ENCODE results near the gene GFRAL. TPM values are rescaled to one million over a fixed set of nuclear protein-coding genes. Genes with fewer than 3 reads are reported as not detected.

Gene GFRAL
- polyA plus RNA-seq, 3 donors: not detected

DNA sequence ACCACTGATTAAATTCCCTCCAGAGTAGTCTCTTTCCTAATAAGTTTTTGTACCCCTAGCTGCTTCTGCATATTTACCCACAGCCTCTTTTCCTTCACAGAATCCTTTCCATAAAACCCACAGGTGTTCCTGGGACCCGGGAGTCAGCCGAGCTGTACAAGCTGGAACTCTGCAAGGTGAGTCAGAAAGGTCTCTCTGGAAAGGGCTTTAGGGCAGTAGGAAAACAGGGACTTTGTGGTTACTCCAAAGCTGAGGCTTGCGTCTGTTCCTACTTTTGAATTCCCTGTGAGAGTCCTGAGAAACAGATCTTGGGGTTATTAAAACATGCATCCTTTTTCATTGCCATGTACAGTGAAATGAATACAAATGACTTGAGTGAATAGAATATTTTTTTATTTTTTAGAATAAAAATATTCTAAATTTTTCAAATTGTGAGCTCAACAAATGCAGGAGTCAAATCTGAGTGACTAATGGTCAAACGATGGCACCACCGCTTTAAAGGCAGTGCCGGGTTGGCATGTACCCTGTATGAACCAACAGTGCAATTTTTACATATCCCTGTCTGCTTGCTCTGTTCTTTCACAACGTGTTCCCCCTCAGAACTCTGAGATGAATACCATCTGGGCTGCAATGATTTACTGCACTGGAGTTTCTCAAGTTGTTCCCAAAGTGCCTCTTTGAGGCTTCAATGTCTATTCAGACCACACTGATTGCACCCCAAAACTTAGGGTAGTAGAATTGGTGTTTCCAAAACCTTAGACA is 78.4 kb downstream of the GFRAL start:
- WGBS, 3 donors: 51 to 61% (median 61%) methylated on average over 7 of the region's 7 CpGs
- no peak overlapping the region for H3K27ac ChIP-seq (ENCODE audit: low read depth, low read length)

DNA sequence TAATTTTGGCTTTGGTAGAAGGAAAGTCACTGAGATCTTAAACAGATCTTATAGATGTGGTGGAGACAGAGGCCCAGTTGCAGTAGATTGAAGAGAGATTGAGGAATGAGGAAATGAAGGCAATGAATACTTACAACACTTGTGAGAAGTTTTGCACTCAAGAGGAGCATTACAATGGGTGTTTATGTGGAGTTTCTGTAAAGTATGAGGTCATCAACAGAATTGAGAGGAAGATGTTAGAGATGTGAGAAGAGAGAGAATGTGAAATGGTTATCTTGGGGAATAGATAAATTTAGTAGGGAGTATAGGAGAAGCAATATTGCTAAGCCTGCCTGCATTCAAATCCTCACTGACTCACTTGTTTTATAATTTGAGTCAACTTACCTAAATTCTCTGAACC is 83.4 kb downstream of the GFRAL start:
- H3K27ac ChIP-seq (ENCODE audit: low read depth, low read length): no peak overlapping the region

DNA sequence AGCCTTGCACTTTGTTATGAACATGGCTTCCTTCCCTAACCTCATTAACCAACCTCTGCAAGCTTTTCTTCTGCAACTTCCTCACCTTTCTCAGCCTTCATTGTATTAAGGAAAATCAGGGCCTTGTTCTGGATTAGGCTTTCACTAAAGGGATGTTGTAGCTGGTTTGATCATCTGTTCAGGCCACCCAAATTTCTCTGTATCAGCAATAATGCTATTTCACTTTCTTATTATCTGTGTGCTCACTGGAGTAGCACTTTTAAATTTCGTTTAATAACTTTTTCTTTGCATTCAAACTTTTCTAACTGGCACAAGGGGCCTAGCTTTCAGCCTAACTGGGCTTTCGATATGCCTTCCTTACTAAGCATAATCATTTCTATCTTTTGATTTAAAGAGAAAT is 96.7 kb downstream of the GFRAL start:
- WGBS, 3 donors: 48 to 68% (median 65%) methylated on average over 2 of the region's 2 CpGs
- no peak overlapping the region for H3K27ac ChIP-seq (ENCODE audit: low read depth, low read length)

DNA sequence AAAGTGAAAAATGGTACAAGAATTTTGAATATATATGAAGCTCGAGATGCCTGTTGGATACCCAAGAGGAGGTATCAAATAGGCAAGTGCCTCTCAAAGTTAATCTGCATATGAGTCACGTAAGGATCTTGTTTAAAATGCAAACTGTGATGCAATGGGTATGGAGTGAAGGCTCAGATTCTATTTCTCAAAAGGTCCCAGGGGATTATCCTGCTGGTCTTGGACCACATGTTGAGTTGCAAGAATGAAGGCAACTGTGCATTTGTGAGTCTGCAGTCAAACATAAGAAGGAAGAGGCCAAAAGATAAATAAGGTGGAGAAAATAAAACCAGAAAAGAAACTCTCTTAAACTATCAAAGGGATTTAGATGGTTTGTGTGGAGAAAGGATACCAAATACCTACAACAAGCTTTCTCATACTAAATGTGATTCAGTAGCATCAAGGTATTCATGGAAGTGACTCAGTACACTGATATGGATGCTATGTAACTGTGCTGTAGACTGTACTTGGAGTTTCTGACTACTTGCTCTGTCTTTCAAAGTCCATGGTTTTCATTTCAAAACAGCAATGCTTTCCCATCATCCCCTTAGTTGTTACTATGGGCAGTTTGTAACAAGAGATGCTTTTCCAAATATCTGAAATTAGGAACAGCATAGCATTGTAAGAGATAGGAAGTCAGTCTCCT is 106.3 kb downstream of the GFRAL start:
- WGBS, 3 donors: 44 to 58% (median 54%) methylated on average over 2 of the region's 2 CpGs

DNA sequence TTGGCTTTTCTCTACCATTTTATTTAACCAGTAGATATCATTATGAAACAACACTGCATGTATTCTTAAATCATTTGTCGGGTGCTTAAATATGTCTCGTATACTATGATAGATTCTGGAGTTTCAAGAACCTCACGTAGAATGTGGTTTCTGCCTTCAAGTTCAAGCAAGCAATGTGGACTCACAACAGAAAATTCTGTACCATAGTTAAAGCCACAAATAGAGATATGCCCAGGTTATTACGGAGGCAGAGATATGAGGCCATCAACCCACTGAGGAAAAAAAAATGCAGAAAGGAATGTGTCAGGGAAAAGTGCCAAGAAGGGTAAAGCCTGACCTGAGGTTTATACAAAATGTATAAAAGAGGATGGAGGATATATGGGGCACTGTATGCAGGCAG is 109.9 kb downstream of the GFRAL start:
- H3K27ac ChIP-seq (ENCODE audit: low read depth, low read length): no peak overlapping the region
- 77 to 83% (median 81%) methylated on average over 4 of the region's 4 CpGs for WGBS, 3 donors

More for the DNA sequence above, 106.3 kb downstream of the GFRAL start:
- no peak overlapping the region for H3K27ac ChIP-seq (ENCODE audit: low read depth, low read length)

DNA sequence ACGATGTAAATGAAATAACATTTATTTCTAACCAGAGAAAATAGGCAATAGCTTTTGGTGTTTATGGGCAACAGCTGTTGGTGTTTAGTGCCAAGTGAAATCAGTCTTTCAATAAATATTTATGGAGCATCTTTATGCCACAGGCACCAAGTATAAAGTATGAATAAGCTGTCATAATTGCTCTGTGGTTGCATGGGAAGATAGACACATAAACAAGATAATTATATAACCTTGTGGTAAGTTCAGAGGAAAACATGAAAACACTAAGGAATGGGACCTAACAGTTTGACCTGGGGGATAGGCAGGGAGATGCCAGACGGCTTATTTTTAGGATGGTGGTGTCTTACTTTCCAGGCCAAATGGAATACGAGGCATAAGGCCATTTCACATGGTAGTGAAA is 110.9 kb downstream of the GFRAL start:
- no peak overlapping the region for H3K27ac ChIP-seq (ENCODE audit: low read depth, low read length)
- 79 to 86% (median 80%) methylated on average over 3 of the region's 3 CpGs for WGBS, 3 donors

DNA sequence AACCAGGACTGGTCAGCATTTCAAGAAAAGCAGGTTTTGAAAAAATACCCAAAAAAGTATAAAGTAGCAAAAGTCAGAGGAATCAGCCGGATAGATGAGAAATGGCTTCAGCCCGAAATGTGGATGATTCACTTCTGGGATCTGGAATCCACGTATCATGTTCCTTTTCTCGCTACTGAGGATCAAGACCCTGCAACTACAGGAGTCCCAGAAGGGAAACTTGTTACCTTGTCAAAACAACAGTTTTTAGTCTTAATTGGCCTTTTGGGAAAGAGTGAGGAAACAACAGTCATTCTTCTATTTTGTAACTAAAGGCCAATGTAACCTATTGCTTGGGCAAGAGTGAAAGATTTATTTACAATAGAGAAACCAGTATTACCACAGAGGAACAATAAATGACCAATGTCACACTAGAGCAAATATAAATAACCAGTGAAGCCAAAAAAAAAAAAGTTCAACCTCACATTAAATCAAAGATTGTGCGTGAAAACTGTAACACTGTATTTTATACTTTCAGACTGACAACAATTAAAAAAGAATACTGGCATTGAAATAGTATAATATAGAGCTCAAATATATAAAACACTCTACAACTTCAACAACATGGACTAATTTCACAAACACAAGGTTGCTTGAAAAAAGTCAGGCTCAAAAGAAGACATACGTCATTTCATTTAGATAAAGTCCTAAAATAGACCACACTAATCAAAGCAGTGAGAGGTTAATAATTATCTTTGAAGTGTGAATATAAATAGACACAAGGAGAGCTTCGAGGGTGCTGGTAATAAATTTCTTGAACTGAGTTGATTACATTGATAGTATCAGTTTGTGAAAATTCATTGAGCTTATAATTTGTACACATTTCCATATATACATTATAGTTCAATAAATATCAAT is 116.2 kb downstream of the GFRAL start:
- H3K27ac ChIP-seq (ENCODE audit: low read depth, low read length): no peak overlapping the region
- WGBS, 3 donors: 58 to 66% (median 60%) methylated on average over 7 of the region's 7 CpGs

DNA sequence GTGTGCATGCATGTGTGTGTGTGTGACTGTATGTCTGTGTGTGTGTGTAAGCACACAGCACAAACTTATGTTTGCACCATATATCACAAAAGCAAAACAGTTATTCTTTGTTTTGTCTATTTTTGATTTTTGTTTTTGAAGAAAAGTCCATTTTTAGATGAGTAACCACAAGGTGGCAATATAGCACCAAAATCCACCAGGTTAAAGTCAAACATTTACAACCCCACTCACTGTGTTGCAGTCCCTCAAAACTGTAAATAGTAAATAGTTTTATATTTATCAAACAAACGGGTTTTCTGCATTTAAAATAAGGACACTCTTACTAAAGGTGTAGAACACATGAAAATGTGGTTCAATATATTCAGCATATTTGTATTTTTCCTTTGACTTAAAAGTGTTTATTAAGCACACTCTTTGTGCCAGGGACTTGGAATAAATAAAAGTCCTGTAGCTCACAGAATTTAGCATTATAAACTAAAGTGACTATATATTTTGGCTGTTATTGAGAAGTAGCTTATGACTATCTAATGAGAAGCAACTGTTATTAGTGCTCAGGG is 118.5 kb downstream of the GFRAL start:
- H3K27ac ChIP-seq (ENCODE audit: low read depth, low read length): no peak overlapping the region
- 0 to 3% (median 2%) methylated on average over 1 of the region's 1 CpG for WGBS, 3 donors

DNA sequence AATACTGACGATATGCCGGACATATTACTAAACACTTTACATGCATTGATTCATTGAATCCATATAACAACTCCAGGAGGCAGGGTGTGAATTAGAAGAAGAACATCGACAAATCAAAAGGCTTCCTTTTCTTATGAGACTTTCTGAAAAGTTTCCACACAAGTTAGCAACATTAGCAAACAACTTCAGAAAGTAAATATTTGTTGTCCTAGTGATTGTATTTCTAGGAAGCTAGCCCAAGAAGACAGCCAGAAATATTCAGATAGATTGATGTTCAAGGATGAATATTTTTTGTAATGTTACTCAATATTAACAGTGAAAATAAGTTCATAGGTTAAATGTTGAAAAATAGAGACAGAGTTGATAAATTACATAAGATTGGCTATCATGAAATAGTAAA is 120.6 kb downstream of the GFRAL start:
- 36 to 80% (median 58%) methylated on average over 3 of the region's 3 CpGs for WGBS, 3 donors
- H3K27ac ChIP-seq (ENCODE audit: low read depth, low read length): no peak overlapping the region

DNA sequence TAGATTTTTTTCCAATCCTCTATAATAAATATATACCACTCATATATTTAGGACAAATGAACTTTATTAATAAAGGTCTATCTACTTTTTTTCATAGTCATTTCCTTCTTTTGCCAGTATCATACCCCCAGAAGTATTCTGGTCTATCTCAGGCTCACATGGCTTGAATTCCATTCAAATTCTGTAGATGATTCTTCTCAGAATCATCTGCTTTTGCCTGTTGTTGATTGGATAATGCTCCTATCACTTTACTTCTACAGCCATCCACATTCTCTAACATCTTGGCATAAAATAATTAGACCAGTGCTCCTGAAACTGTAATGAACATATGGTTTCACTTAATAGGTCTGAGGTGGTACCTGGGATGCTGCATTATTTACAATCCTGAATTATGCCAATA is 121.2 kb downstream of the GFRAL start:
- no peak overlapping the region for H3K27ac ChIP-seq (ENCODE audit: low read depth, low read length)

DNA sequence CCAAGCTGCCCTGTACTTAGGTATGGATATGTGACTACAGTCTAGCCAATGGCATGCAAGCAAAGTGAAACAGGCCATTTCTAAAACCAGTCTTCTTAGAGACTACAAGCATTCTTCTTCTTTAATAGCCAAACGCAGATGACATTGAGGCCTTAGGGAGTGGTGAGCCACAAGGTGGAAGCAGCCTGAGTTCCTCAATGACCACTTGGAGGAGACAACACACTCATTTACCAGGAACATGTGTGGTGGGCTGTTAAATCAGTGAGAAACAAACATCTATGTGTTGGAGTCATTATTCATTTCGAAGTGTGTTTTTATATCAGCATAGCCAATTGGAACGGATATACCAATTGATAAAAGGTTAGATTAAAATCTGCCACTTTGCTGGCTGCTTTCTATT is 122.0 kb downstream of the GFRAL start:
- H3K27ac ChIP-seq (ENCODE audit: low read depth, low read length): no peak overlapping the region
- WGBS, 3 donors: 59 to 61% (median 59%) methylated on average over 3 of the region's 3 CpGs

DNA sequence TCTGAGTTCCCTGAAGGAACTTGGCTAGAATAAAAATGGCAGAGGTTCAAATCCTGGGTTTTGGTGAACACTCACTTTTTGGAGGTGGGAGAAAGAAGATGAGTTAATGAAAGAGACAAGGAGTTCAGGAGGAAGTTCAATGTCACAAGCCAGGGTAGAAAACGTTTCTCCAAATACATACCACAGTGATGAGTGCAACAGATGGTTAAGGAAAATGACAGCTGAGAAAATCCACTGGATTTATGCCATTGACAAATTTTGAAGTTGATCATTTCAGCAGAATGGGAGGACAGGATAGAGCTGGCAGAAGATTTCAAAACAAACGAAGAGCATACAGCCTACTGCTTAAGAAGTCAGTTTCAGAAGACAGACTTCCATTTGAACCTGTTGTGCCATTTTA is 122.7 kb downstream of the GFRAL start:
- 25 to 52% (median 29%) methylated on average over 2 of the region's 2 CpGs for WGBS, 3 donors
- no peak overlapping the region for H3K27ac ChIP-seq (ENCODE audit: low read depth, low read length)

Other genes with a start within 250 kb of the GFRAL start
- under 1 TPM in 1 of 3 donors, not detected in 2; 0.03 TPM for gene HCRTR2, start 153.0 kb upstream of the GFRAL start, polyA plus RNA-seq

All from adipose tissue (tissue), 3 donors.